ENCODE results near the gene TNXB.

Gene TNXB

GRCh38 chr6:32111424-32112066 is 2.4 kb upstream of the TNXB start:
- Histone ChIP-seq H3K9me3 (no peaks in the 10 kb centered on the region), H3K27me3 (no peaks in the 10 kb centered on the region), H3K4me3 (no peak overlapping the region), H3K4me1 (peaks cover 0 to 81% (median 57%) of the 10 kb centered on the region in 4 donors), H3K36me3 (peaks cover 0 to 21% (median 10%) of the 10 kb centered on the region in 3 donors), H3K27ac (peak overlapping the region; percentile 75 to 81)
- TF ChIP-seq, protein P1, sequence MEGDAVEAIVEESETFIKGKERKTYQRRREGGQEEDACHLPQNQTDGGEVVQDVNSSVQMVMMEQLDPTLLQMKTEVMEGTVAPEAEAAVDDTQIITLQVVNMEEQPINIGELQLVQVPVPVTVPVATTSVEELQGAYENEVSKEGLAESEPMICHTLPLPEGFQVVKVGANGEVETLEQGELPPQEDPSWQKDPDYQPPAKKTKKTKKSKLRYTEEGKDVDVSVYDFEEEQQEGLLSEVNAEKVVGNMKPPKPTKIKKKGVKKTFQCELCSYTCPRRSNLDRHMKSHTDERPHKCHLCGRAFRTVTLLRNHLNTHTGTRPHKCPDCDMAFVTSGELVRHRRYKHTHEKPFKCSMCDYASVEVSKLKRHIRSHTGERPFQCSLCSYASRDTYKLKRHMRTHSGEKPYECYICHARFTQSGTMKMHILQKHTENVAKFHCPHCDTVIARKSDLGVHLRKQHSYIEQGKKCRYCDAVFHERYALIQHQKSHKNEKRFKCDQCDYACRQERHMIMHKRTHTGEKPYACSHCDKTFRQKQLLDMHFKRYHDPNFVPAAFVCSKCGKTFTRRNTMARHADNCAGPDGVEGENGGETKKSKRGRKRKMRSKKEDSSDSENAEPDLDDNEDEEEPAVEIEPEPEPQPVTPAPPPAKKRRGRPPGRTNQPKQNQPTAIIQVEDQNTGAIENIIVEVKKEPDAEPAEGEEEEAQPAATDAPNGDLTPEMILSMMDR (IDR thresholded peaks at IDR 0.05): no peak
- DNase-seq: peak in 1 of 2 donors; percentile 67
- intact Hi-C loops (cut with DNase I; ENCODE audit: low total_unique reads): loop anchor here (2.0 kb wide), 1 partner anchor 19 kb away; no protein-coding TSS in a partner anchor

DNA sequence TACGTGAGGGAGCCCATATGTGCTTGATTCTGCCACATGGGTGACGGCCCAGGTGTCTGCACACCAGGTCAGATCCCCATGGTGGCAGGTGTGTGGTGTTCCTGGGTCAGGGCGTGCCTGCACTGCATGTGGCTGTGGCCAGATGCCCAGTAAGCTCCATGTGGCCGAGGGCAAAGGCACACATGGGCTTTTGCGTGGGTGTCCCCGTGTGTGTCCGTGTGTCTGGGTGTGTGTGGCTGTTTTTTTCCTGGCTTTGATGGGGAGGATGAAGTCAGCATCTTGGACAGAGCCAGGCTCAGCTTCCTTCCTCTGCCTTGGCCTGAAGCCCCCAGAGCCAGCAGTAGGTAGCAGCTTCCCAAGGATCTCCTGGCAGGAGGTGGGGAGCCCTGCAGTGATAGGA is 1.5 kb upstream of the TNXB start:
- intact Hi-C loops (cut with DNase I; ENCODE audit: low total_unique reads): loop anchor here (2.0 kb wide), 1 partner anchor 18 kb away; no protein-coding TSS in a partner anchor
- peaks cover 0 to 12% (median 3%) of the 10 kb centered on the region in 3 donors for H3K36me3 ChIP-seq
- no peaks in the 10 kb centered on the region for H3K27me3 ChIP-seq
- TF ChIP-seq, protein P1 (IDR thresholded peaks at IDR 0.05): no peak
- no peaks in the 10 kb centered on the region for H3K9me3 ChIP-seq
- H3K4me3 ChIP-seq: no peak overlapping the region
- H3K4me1 ChIP-seq: peaks cover 0 to 88% (median 62%) of the 10 kb centered on the region in 4 donors
- peak in 1 of 2 donors; percentile 70 for DNase-seq
- H3K27ac ChIP-seq: peak overlapping the region; percentile 75 to 81

- peaks cover 0 to 88% (median 62%) of the 10 kb centered on the region in 4 donors for H3K4me1 ChIP-seq
- no peak for DNase-seq
- intact Hi-C loops (cut with DNase I; ENCODE audit: low total_unique reads): loop anchor here (2.0 kb wide), 1 partner anchor 17 kb away; no protein-coding TSS in a partner anchor
- H3K27me3 ChIP-seq: no peaks in the 10 kb centered on the region
- no peak overlapping the region for H3K4me3 ChIP-seq
- peaks cover 0 to 3% (median 0%) of the 10 kb centered on the region in 3 donors for H3K36me3 ChIP-seq
- TF ChIP-seq, protein P1 (IDR thresholded peaks at IDR 0.05): no peak
- no peaks in the 10 kb centered on the region for H3K9me3 ChIP-seq
- peak overlapping the region; percentile 75 to 81 for H3K27ac ChIP-seq
Observed at GRCh38 chr6:32109765-32110160, 625 bp upstream of the TNXB start.

GRCh38 chr6:32108727-32109113 is 418 bp downstream of the TNXB start:
- intact Hi-C loops (cut with DNase I; ENCODE audit: low total_unique reads): no loop called here
- Histone ChIP-seq H3K4me1 (peaks cover 0 to 78% (median 56%) of the 10 kb centered on the region in 4 donors), H3K27me3 (no peaks in the 10 kb centered on the region), H3K27ac (peak overlapping the region; percentile 75 to 81), H3K9me3 (no peaks in the 10 kb centered on the region), H3K4me3 (peak overlapping the region; percentile 40 to 47), H3K36me3 (no peaks in the 10 kb centered on the region)
- no peak for DNase-seq
- TF ChIP-seq, protein P1 (IDR thresholded peaks at IDR 0.05): no peak

GRCh38 chr6:32108094-32108627 is 977 bp downstream of the TNXB start:
- intact Hi-C loops (cut with DNase I; ENCODE audit: low total_unique reads): no loop called here
- Histone ChIP-seq H3K27ac (peak overlapping the region; percentile 75 to 81), H3K9me3 (no peaks in the 10 kb centered on the region), H3K36me3 (no peaks in the 10 kb centered on the region), H3K4me3 (peak overlapping the region; percentile 40 to 47), H3K4me1 (peaks cover 0 to 72% (median 51%) of the 10 kb centered on the region in 4 donors), H3K27me3 (no peaks in the 10 kb centered on the region)
- DNase-seq: peak; percentile 74 to 86
- TF ChIP-seq, protein P1 (IDR thresholded peaks at IDR 0.05): no peak

All from tibial artery (tissue), 4 donors.